ENCODE measurements around the gene OR52E8. TPM values are rescaled to one million over a fixed set of nuclear protein-coding genes. Genes with fewer than 3 reads are reported as not detected.

Gene OR52E8
- total RNA-seq, 2 donors from 2014 or later = not detected

GRCh38 chr11:5865826-5866225, 8.3 kb upstream of the OR52E8 start:
- Mint-ChIP-seq H3K4me3 (no peak overlapping the region), H3K4me1 (no peaks in the 10 kb centered on the region), H3K27ac (no peak overlapping the region), H3K9me3 (peaks cover 4% of the 10 kb centered on the region), H3K36me3 (ENCODE audit: low read depth) (no peaks in the 10 kb centered on the region), H3K27me3 (ENCODE audit: insufficient read depth) (no peaks in the 10 kb centered on the region)
- no peak overlapping the region for H3K9ac ChIP-seq (ENCODE audit: extremely low read depth, low read length, poor library complexity, severe bottlenecking)
- no peak overlapping the region for H3K27ac ChIP-seq (ENCODE audit: low read depth, low read length)
- H3K9me3 ChIP-seq (ENCODE audit: control insufficient read depth, low read length) = no peaks in the 10 kb centered on the region
- WGBS, 2 experiments (ENCODE audit: insufficient coverage in 1 of 2, insufficient read length in 1 of 2) = 83 to 92% methylated on average over 1 to 2 of the region's 2 CpGs
- DNase-seq = no peak
- no peak for TF ChIP-seq CTCF (conservative IDR thresholded peaks at IDR 0.05)
- H3K4me1 ChIP-seq (ENCODE audit: control insufficient read depth, insufficient read depth, low read length) = no peaks in the 10 kb centered on the region
- no peaks in the 10 kb centered on the region for H3K36me3 ChIP-seq (ENCODE audit: control insufficient read depth, insufficient read depth, low read length)
- H3K27me3 ChIP-seq (ENCODE audit: control insufficient read depth, insufficient read depth, low read length, poor library complexity, severe bottlenecking) = no peaks in the 10 kb centered on the region
- no peak overlapping the region for H3K4me3 ChIP-seq (ENCODE audit: low read length)

GRCh38 chr11:5851002-5851401, 6.5 kb downstream of the OR52E8 start:
- Mint-ChIP-seq H3K4me3 (no peak overlapping the region), H3K4me1 (no peaks in the 10 kb centered on the region), H3K27ac (no peak overlapping the region), H3K36me3 (ENCODE audit: low read depth) (no peaks in the 10 kb centered on the region), H3K9me3 (peaks cover 8% of the 10 kb centered on the region), H3K27me3 (ENCODE audit: insufficient read depth) (no peaks in the 10 kb centered on the region)
- Histone ChIP-seq H3K4me1 (ENCODE audit: control insufficient read depth, insufficient read depth, low read length) (no peaks in the 10 kb centered on the region), H3K27me3 (ENCODE audit: control insufficient read depth, insufficient read depth, low read length, poor library complexity, severe bottlenecking) (no peaks in the 10 kb centered on the region), H3K9me3 (ENCODE audit: control insufficient read depth, low read length) (no peaks in the 10 kb centered on the region), H3K4me3 (ENCODE audit: low read length) (no peak overlapping the region), H3K9ac (ENCODE audit: extremely low read depth, low read length, poor library complexity, severe bottlenecking) (no peak overlapping the region), H3K36me3 (ENCODE audit: control insufficient read depth, insufficient read depth, low read length) (no peaks in the 10 kb centered on the region), H3K27ac (ENCODE audit: low read depth, low read length) (no peak overlapping the region)
- 100% methylated on average over 1 of the region's 1 CpG; no CpG with 5 or more reads in 1 of the 2 experiments for WGBS, 2 experiments (ENCODE audit: insufficient coverage in 1 of 2, insufficient read length in 1 of 2)
- DNase-seq = no peak
- TF ChIP-seq CTCF (conservative IDR thresholded peaks at IDR 0.05) = no peak

GRCh38 chr11:5847711-5848110, 9.8 kb downstream of the OR52E8 start:
- H3K27me3 Mint-ChIP-seq (ENCODE audit: insufficient read depth) = no peaks in the 10 kb centered on the region
- Histone ChIP-seq H3K27me3 (ENCODE audit: control insufficient read depth, insufficient read depth, low read length, poor library complexity, severe bottlenecking) (no peaks in the 10 kb centered on the region), H3K36me3 (ENCODE audit: control insufficient read depth, insufficient read depth, low read length) (no peaks in the 10 kb centered on the region), H3K27ac (ENCODE audit: low read depth, low read length) (no peak overlapping the region), H3K4me1 (ENCODE audit: control insufficient read depth, insufficient read depth, low read length) (no peaks in the 10 kb centered on the region), H3K4me3 (ENCODE audit: low read length) (no peak overlapping the region), H3K9me3 (ENCODE audit: control insufficient read depth, low read length) (no peaks in the 10 kb centered on the region), H3K9ac (ENCODE audit: extremely low read depth, low read length, poor library complexity, severe bottlenecking) (no peak overlapping the region)
- no peak overlapping the region for H3K4me3 Mint-ChIP-seq
- H3K27ac Mint-ChIP-seq = no peak overlapping the region
- no peaks in the 10 kb centered on the region for H3K4me1 Mint-ChIP-seq
- TF ChIP-seq CTCF (conservative IDR thresholded peaks at IDR 0.05) = no peak
- peaks cover 2% of the 10 kb centered on the region for H3K9me3 Mint-ChIP-seq
- no peak for DNase-seq
- H3K36me3 Mint-ChIP-seq (ENCODE audit: low read depth) = no peaks in the 10 kb centered on the region

Measured in endodermal cell (in vitro differentiated cells).